GM18873 (cell line): Measurements from ENCODE around the gene PEX14.

Source experiments
- ATAC-seq: cut with Tn5 transposase; IDR thresholded peaks from one replicate; pipeline ENCODE4 v1.9.1; 2021; ENCODE audit warnings: mild to moderate bottlenecking, moderate library complexity, moderate number of reproducible peaks; ENCODE audit not compliant: unreplicated experiment, low FRiP score

The PEX14 gene

GRCh38 chr1:10612436-10613160, 137.8 kb downstream of the PEX14 start:
- no peak for ATAC-seq

DNA sequence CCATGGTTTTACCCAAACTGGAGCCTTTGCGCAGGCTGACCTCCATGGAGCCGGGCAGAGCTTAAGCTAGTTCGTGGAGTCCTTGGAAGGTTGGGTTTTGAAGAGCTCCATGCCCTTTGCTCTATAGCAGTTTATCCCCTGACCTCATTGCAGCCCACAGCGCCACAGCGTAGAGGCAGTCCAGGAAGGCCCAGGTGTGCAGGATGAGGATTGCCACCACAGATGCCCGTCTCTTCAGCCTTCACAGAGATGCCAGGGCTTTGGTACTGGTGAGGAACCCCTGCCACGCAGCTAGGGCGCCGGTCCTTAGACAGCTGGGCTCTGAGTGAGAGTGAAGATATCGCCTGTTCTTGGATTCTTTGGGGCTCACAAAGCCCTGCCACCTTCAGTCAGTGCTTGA, 138.6 kb downstream of the PEX14 start:
- no peak for ATAC-seq

- ATAC-seq = no peak
Measured at GRCh38 chr1:10613861-10614260, 139.1 kb downstream of the PEX14 start.

DNA sequence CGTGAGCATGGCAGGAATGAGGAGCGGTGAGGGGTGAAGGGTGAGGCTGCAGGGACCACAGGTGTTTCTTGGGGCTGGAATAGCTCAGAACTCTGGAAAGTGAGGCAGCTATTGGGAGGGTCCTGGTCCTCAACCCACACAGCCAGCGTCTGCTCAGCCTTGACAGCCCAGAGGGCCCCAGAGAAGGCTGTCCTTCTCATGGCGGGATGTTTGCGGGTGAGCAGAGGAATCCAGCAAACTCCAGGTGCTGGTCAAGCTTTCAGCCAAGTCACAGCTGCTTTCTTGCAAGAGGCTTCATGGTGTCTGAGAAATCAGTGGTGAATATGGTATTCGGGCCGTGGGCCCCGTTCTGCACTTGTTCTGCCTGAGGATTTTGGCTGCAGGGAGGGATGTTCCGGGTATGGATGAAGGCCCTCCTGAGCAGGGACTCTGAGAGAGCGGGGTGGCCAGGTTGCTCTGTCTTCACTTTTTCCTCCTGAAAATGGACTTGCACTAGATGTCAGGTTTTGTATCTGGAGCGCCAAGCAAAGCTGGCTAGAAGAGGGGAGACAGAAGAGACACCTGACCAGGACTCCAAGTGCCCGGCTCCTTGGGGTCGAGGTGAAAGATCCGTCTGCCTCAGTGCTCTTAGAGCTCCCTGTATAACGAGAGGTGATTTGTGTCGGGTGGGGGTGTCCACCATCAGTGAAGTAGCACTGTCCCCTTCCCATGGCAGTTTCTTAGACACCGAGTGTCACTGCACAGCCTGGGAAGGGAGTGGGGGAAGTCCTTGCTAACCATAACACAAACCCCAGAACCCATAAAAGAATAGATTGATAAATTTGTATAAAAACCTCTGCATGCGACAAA, 139.9 kb downstream of the PEX14 start:
- no peak for ATAC-seq

- ATAC-seq = no peak
Measured at GRCh38 chr1:10615332-10615731, 140.6 kb downstream of the PEX14 start.

DNA sequence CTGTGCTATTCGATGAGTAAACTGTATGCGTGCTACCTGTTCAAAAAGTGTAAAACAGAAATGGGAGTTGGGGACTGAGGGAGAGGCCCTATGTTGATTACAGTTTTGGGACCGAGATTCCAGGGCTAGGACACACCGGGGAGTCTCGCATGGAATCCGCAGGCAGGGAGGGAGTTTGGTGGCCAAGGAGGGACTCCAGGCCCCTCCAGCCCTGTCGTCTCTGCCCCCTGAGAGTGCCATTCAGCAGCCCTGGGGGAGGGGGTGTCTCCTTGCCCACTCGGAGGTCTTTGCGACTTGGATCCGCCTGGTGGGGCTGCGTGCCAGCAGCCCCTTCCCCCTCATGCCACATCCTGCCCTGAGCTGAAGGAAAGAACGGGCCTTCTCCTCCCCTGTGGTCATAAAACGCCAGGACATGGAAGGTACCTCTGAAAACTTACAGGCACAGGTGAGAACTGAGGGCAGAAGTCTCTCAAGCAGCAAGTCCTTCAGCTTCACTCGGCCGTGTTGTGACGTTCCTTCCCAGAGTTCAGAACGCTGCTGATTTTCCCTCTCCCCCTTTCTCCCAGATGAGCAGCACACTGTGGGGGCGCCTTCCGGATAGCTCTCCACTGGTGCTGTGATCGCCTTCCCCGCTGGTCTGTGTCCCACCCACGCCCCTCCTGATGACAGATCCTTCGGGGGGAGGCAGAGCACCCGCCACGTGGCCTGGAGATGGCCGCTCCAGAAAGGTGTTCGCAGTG, 141.4 kb downstream of the PEX14 start:
- no peak for ATAC-seq

DNA sequence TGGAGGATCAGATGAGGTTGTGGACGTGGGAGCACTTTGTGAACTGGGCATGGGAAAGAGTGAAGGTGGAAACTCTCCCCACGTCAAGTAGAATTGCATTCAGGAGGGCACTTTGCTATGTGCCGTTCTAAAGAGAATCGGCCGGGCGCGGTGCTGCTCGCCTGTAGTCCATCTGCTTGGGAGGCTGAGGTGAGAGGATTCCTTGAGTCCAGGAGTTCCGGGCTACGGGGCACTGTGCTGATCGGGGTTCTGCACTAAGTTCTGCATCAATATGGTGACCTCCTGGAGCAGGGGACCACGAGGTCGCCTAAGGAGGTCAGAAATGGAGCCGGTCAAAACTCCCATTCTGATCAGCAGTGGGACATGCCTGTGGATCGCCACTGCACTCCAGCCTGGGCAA, 141.9 kb downstream of the PEX14 start:
- ATAC-seq = no peak

GRCh38 chr1:10617318-10617717, 142.6 kb downstream of the PEX14 start:
- ATAC-seq = no peak

DNA sequence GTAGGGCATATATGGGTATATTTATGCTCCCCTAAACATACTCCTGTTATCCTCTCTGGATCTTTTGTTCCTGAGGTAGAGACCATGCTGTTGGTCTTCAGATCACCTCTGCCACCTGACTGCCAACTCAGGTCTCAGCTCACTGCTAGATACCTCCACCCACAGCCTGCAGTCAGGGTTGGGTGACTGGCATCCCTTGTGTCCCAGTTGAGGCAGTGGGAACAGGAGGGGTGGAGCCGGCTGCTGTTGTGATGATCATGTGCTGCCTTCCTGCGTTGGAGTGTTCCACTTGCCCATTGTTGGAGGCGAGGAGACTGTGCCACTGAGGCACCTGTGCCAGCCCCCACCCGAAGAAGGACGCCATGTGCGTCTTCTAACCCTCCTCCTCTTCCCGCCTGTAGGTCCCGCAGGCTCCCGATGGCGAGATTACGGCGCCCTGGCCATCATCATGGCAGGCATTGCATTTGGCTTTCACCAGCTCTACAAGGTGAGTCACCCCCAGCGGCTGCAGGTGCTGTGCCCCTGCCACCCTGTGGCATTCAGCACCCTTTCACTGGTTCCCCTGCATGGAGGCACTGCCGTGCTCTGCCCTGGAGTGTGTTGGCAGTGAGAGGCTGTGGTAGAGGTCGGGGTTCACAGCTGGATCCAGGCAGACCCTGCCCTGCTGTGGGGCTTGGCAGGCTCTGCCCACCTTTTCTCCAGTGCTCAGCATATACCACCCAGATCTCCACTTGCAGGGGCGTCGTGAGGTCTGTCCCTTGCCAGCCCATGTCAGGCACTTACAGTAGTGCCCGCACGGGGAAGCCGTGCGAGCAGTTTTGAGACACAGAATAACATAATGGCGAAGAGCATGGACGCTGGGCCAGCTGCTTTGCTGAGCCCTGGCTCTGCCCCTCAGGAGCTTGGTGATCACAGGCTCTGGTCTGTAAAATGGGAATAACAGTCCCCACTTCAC, 143.5 kb downstream of the PEX14 start:
- no peak for ATAC-seq

DNA sequence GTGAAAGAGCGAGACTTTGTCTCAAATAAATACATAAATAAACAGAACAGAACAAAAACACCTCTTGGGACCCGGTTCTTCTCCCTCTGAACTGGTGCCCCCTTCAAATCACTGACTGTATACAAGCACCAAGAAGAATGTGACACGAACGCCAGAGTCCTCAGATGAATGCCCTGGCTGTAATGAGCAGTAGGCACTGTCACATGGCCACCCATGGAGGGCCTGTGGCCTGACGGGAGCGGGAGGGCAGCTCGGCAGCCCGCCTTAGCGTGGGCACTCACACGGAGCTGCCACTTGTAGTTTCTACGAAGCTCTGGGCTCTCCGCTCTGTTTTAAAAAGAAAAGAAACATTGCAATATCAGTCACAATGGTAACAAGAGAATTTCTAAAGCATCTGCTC, 146.0 kb downstream of the PEX14 start:
- ATAC-seq = no peak

GRCh38 chr1:10621906-10622305, 147.2 kb downstream of the PEX14 start:
- no peak for ATAC-seq

- ATAC-seq = no peak
Measured at GRCh38 chr1:10622910-10623685, 148.3 kb downstream of the PEX14 start.

DNA sequence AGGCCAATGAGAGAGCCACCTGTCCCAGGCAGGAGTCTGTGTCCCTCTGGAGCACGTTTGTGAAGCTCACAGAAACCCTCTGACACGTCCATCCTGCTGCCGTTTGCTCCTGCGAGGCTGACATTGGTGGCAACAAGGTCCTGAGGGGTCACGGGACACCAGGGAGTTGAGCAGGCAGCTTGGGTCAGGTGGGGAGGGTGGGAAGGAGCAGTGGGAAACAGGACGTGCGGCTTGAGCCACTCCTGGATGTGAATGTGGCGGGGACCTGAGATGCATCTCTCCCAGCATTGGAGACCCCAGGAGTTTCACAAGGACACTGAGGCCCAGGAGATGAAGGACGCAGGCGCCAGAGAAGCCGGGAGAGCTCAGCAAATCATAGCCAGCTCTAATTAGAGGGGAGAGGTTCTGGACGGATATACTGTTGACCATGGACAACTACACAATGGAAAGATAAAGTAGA, 149.0 kb downstream of the PEX14 start:
- no peak for ATAC-seq

GRCh38 chr1:10624256-10625050, 149.7 kb downstream of the PEX14 start:
- no peak for ATAC-seq

DNA sequence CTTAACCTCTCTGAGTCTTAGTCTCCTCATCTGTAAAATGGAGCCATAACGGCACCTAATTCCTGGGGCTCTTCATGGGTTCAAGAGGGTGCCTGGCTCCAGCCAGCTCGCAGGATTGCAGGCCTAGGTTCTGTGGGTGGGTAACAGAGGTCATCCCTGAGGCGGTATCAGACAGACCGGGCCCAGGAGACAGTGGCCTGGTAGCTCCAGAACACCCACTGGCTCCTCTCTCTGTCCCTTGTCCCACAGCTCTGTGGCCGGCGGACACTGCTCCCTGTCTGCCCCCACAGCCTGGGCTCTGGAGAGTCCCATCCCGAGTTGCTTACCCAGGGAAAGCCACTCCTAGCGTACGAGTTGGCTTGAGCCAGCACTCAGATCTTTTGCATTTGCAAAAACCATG, 150.3 kb downstream of the PEX14 start:
- ATAC-seq = no peak

GRCh38 chr1:10625554-10625953, 150.8 kb downstream of the PEX14 start:
- ATAC-seq = no peak

GRCh38 chr1:10626131-10626731, 151.5 kb downstream of the PEX14 start:
- no peak for ATAC-seq

DNA sequence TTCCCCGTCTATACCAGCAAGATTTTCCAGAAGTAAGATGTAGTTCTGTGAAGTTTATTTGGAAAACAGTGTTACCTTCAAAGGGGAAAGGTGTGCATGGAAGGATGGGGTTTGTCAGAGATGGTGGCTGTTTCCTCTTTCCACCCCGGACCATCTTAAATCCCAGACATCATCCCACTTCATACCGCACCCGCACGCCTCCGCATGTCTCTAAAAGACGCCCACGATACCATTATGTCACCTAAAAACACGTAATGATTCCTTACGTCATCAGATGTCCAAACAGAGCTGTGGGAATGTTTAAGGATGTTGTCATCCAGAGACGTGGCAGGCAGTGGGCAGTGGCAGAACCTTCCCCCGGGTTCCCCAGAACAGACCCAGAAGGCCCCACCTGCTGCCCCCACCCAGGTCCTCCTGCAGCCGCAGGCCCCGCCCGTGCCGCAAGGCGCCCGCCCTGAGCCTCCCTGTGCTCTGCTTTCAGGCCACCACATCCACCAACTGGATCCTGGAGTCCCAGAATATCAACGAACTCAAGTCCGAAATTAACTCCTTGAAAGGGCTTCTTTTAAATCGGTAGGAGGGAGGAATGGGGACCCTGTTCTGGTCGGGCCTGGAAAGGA, 152.2 kb downstream of the PEX14 start:
- ATAC-seq = no peak
